Activated B cell treated with CpG ODN at 0.5 μM for 24 hours (primary cell): ENCODE measurements around the gene IL18. TPM values are rescaled to one million over a fixed set of nuclear protein-coding genes. Genes with fewer than 3 reads are reported as not detected.

ENCODE experiments used
- ATAC-seq: fragments of 200-7000 bp; cut with Tn5 transposase; one replicate; pipeline ENCODE4 v1.10.0; 2021; ENCODE audit warnings: low read depth, mild to moderate bottlenecking, moderate library complexity
- CTCF ChIA-PET: fragments of 350-600 bp; sonication (Branson Sonifier 250); formaldehyde crosslinking; loops from one replicate; lab custom pipeline; 2021; ENCODE audit warnings: antibody characterized with exemption; lab: Charles Lee
- POLR2A ChIA-PET: fragments of 350-600 bp; sonication (Branson Sonifier 250); formaldehyde crosslinking; loops from one replicate; lab custom pipeline; 2021; ENCODE audit warnings: antibody characterized with exemption; lab: Charles Lee
- DNase-seq: peaks from one replicate; pipeline ENCODE4 v3.0.0; 2022
- H3K27ac Mint-ChIP-seq: one replicate; pipeline ENCODE4 v1.8.0; 2020; ENCODE audit warnings: mixed read lengths
- H3K27me3 Mint-ChIP-seq: one replicate; pipeline ENCODE4 v1.8.0; 2021; ENCODE audit warnings: mixed read lengths
- H3K36me3 Mint-ChIP-seq: one replicate; pipeline ENCODE4 v1.8.0; 2021; ENCODE audit warnings: low read depth, mixed read lengths
- H3K4me1 Mint-ChIP-seq: one replicate; pipeline ENCODE4 v1.8.0; 2021; ENCODE audit warnings: mixed read lengths
- H3K4me3 Mint-ChIP-seq: one replicate; pipeline ENCODE4 v1.8.0; 2020; ENCODE audit warnings: mild to moderate bottlenecking, mixed read lengths
- H3K9me3 Mint-ChIP-seq: one replicate; pipeline ENCODE4 v1.8.0; 2020; ENCODE audit warnings: mixed read lengths
- CTCF ChIP-seq: fragments of 200-600 bp; IDR thresholded peaks from one replicate; pipeline ENCODE4 v1.8.0; 2022; ENCODE audit warnings: antibody characterized with exemption, mild to moderate bottlenecking
- intact Hi-C: fragments of 100-400 bp; cut with micrococcal nuclease; formaldehyde crosslinking; loops from one replicate; pipeline ENCODE4 v1.15.1; 2024
- total RNA-seq: library from RNA; stranded (reverse); gene quantifications from 2 replicates; pipeline ENCODE4 v1.2.3, GENCODE V29; 2022

Gene IL18
- total RNA-seq, 1 donor from 2014 or later = 1.00 TPM

GRCh38 chr11:112173152-112173551, 9.3 kb upstream of the IL18 start:
- POLR2A ChIA-PET = no interaction called here
- Mint-ChIP-seq H3K4me1 (peaks cover 10% of the 10 kb centered on the region), H3K9me3 (no peaks in the 10 kb centered on the region), H3K36me3 (no peaks in the 10 kb centered on the region), H3K4me3 (no peak overlapping the region), H3K27ac (no peak overlapping the region), H3K27me3 (peaks cover 10% of the 10 kb centered on the region)
- intact Hi-C loops = no loop called here
- TF ChIP-seq CTCF = no peak
- ATAC-seq = no peak
- CTCF ChIA-PET = no interaction called here
- DNase-seq = no peak

- H3K4me1 Mint-ChIP-seq = peaks cover 10% of the 10 kb centered on the region
- no peak for TF ChIP-seq CTCF
- H3K27me3 Mint-ChIP-seq = peaks cover 13% of the 10 kb centered on the region
- intact Hi-C loops = no loop called here
- H3K4me3 Mint-ChIP-seq = no peak overlapping the region
- no peak for ATAC-seq
- no peaks in the 10 kb centered on the region for H3K9me3 Mint-ChIP-seq
- ChIA-PET POLR2A (interaction anchor here (0.6 kb wide), 1 partner anchor 243 kb away, joined by 3 read pairs; no protein-coding TSS in a partner anchor), CTCF (no interaction called here)
- DNase-seq = no peak
- H3K27ac Mint-ChIP-seq = no peak overlapping the region
- no peaks in the 10 kb centered on the region for H3K36me3 Mint-ChIP-seq
These were observed 8.6 kb upstream of the IL18 start for GRCh38 chr11:112172362-112172994.

- Mint-ChIP-seq H3K4me3 (no peak within 1 kb of the TSS), H3K27ac (no peak within 1 kb of the TSS), H3K27me3 (peaks cover 20% of the 10 kb centered on the region), H3K4me1 (peaks cover 8% of the 10 kb centered on the region), H3K9me3 (no peaks in the 10 kb centered on the region), H3K36me3 (no peaks in the 10 kb centered on the region)
- DNase-seq (no peak), ATAC-seq (no peak)
- ChIA-PET POLR2A (no interaction called here), CTCF (interaction anchor here (1.0 kb wide), 1 partner anchor 115 kb away, joined by 3 read pairs; no protein-coding TSS in a partner anchor)
- TF ChIP-seq CTCF = no peak
- intact Hi-C loops = no loop called here
These were observed 3.3 kb upstream of the IL18 start, which contains the start of gene TEX12 for GRCh38 chr11:112167145-112167544. Gene TEX12, plus strand, starts transcription at chr11:112167372. Its CDS starts 1,897 bp downstream, at chr11:112169269.

- Mint-ChIP-seq H3K9me3 (no peaks in the 10 kb centered on the region), H3K27ac (no peak overlapping the region), H3K27me3 (peaks cover 20% of the 10 kb centered on the region), H3K36me3 (no peaks in the 10 kb centered on the region), H3K4me3 (no peak overlapping the region), H3K4me1 (peaks cover 8% of the 10 kb centered on the region)
- ATAC-seq (no peak), DNase-seq (no peak)
- ChIA-PET CTCF (interaction anchor here (1.0 kb wide), 1 partner anchor 116 kb away, joined by 3 read pairs; no protein-coding TSS in a partner anchor), POLR2A (no interaction called here)
- intact Hi-C loops = no loop called here
- no peak for TF ChIP-seq CTCF
These were observed 2.7 kb upstream of the IL18 start for GRCh38 chr11:112166562-112166961.

GRCh38 chr11:112165049-112165448, 1.2 kb upstream of the IL18 start:
- Mint-ChIP-seq H3K4me3 (no peak overlapping the region), H3K4me1 (peaks cover 8% of the 10 kb centered on the region), H3K27me3 (peaks cover 20% of the 10 kb centered on the region), H3K9me3 (no peaks in the 10 kb centered on the region), H3K36me3 (no peaks in the 10 kb centered on the region), H3K27ac (no peak overlapping the region)
- intact Hi-C loops = no loop called here
- POLR2A ChIA-PET = no interaction called here
- CTCF ChIA-PET = no interaction called here
- no peak for ATAC-seq
- no peak for TF ChIP-seq CTCF
- no peak for DNase-seq
